ENCODE measurements around the gene ROGDI.

DNA sequence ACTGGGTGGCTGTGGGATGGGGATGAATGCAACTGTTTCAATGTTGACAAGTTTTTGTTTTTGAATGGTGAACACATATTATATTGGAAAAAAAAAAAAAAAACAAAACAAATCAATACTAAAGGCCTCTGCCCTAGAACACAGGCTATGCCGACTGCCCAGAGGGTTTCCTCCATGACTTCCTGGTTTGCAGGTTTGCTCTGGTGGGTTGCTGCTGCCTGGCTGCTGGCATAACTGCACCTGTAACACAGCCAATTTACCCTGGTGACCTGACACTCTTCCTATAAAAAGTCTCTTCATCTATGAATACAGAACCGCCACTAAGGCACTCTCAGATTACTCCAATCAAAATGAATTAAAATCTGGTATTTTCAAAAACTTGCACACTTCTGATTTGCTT lies 34.3 kb upstream of the ROGDI start:
- TF ChIP-seq SIN3A (IDR thresholded peaks at IDR 0.05; ENCODE audit: borderline replicate concordance, insufficient read depth, low read length) (no peak), POLR2AphosphoS5 (IDR thresholded peaks at IDR 0.05; ENCODE audit: low read depth, low read length) (no peak), TAF1 (IDR thresholded peaks at IDR 0.05; ENCODE audit: borderline replicate concordance, insufficient read depth, low read length) (no peak), FOXP2 (optimal IDR thresholded peaks at IDR 0.05; ENCODE audit: borderline replicate concordance, extremely low read depth, extremely low read length, insufficient read depth) (no peak)
- TF ChIP-seq, protein P1, sequence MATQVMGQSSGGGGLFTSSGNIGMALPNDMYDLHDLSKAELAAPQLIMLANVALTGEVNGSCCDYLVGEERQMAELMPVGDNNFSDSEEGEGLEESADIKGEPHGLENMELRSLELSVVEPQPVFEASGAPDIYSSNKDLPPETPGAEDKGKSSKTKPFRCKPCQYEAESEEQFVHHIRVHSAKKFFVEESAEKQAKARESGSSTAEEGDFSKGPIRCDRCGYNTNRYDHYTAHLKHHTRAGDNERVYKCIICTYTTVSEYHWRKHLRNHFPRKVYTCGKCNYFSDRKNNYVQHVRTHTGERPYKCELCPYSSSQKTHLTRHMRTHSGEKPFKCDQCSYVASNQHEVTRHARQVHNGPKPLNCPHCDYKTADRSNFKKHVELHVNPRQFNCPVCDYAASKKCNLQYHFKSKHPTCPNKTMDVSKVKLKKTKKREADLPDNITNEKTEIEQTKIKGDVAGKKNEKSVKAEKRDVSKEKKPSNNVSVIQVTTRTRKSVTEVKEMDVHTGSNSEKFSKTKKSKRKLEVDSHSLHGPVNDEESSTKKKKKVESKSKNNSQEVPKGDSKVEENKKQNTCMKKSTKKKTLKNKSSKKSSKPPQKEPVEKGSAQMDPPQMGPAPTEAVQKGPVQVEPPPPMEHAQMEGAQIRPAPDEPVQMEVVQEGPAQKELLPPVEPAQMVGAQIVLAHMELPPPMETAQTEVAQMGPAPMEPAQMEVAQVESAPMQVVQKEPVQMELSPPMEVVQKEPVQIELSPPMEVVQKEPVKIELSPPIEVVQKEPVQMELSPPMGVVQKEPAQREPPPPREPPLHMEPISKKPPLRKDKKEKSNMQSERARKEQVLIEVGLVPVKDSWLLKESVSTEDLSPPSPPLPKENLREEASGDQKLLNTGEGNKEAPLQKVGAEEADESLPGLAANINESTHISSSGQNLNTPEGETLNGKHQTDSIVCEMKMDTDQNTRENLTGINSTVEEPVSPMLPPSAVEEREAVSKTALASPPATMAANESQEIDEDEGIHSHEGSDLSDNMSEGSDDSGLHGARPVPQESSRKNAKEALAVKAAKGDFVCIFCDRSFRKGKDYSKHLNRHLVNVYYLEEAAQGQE (IDR thresholded peaks at IDR 0.05; ENCODE audit: insufficient read depth in 1 of 2, low read depth in 2 of 2, low read length in 2 of 2), result no peak

Data from PFSK-1 (cell line).